ENCODE data around the gene CNTN1. TPM values are rescaled to one million over a fixed set of nuclear protein-coding genes. Genes with fewer than 3 reads are reported as not detected.

Gene CNTN1
- total and polyA plus RNA-seq, 8 donors, result 2.7 to 63.5 (median 45.8) TPM

GRCh38 chr12:40650038-40650704 is 42.1 kb upstream of the CNTN1 start:
- no peak for ATAC-seq
- no peak overlapping the region for H3K27ac ChIP-seq
- H3K9me3 ChIP-seq, result peaks cover 0 to 6% of the 10 kb centered on the region in 2 donors

DNA sequence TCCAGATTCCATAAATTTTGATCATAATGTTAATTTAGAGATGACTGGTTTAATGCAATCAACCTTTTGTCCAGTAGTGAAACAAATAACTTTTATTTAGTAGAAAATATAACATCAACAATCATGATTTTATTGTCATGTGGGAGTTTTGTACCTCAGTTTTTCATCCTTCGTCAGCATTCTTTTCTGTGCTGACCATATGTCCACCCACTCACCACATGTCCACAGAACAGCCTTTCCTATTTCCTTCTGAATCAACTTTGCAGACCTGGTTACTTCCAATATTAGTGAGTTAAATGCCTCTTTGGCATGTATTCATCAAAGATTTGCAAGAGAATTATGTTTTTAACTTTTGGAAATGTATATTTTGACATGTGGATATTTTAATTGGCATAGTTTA is 36.8 kb upstream of the CNTN1 start:
- Histone ChIP-seq H3K9me3 (peaks cover 0 to 6% of the 10 kb centered on the region in 2 donors), H3K36me3 (no peaks in the 10 kb centered on the region), H3K4me3 (no peak overlapping the region), H3K27me3 (no peaks in the 10 kb centered on the region), H3K27ac (no peak overlapping the region), H3K4me1 (no peaks in the 10 kb centered on the region)
- intact Hi-C loops (cut with DNase I), result no loop called here
- DNase-seq, result no peak
- ATAC-seq, result no peak
- TF ChIP-seq, protein P1, sequence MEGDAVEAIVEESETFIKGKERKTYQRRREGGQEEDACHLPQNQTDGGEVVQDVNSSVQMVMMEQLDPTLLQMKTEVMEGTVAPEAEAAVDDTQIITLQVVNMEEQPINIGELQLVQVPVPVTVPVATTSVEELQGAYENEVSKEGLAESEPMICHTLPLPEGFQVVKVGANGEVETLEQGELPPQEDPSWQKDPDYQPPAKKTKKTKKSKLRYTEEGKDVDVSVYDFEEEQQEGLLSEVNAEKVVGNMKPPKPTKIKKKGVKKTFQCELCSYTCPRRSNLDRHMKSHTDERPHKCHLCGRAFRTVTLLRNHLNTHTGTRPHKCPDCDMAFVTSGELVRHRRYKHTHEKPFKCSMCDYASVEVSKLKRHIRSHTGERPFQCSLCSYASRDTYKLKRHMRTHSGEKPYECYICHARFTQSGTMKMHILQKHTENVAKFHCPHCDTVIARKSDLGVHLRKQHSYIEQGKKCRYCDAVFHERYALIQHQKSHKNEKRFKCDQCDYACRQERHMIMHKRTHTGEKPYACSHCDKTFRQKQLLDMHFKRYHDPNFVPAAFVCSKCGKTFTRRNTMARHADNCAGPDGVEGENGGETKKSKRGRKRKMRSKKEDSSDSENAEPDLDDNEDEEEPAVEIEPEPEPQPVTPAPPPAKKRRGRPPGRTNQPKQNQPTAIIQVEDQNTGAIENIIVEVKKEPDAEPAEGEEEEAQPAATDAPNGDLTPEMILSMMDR (IDR thresholded peaks at IDR 0.05), result no peak

More at GRCh38 chr12:40650038-40650704, 42.1 kb upstream of the CNTN1 start:
- DNase-seq, result no peak
- intact Hi-C loops (cut with DNase I), result no loop called here
- Histone ChIP-seq H3K27me3 (no peaks in the 10 kb centered on the region), H3K4me1 (no peaks in the 10 kb centered on the region), H3K36me3 (no peaks in the 10 kb centered on the region), H3K4me3 (no peak overlapping the region)
- TF ChIP-seq, protein P1 (IDR thresholded peaks at IDR 0.05), result no peak

DNA sequence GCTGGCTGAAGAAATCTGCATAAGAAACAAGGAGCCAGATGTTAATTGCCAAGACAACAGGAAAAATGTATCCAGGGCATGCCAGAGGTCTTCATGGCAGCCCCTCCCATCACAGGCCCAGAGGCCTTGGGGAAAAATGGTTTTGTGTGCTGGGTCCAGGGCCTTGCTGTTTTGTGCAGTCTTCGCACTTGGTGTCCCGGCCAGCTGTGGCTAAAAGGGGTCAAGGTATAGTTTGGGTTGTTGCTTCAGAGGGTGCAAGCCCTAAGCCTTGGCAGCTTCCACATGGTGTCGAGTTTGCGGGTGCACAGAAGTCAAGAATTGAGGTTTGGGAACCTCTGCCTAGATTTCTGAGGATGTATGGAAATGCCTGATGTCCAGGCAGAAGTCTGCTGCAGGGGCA is 29.9 kb upstream of the CNTN1 start:
- H3K27me3 ChIP-seq, result no peaks in the 10 kb centered on the region
- H3K4me3 ChIP-seq, result no peak overlapping the region
- no peak for ATAC-seq
- intact Hi-C loops (cut with DNase I), result no loop called here
- H3K36me3 ChIP-seq, result no peaks in the 10 kb centered on the region
- H3K4me1 ChIP-seq, result no peaks in the 10 kb centered on the region
- no peak overlapping the region for H3K27ac ChIP-seq
- peaks cover 0 to 13% of the 10 kb centered on the region in 2 donors for H3K9me3 ChIP-seq
- DNase-seq, result no peak
- TF ChIP-seq, protein P1 (IDR thresholded peaks at IDR 0.05), result no peak

DNA sequence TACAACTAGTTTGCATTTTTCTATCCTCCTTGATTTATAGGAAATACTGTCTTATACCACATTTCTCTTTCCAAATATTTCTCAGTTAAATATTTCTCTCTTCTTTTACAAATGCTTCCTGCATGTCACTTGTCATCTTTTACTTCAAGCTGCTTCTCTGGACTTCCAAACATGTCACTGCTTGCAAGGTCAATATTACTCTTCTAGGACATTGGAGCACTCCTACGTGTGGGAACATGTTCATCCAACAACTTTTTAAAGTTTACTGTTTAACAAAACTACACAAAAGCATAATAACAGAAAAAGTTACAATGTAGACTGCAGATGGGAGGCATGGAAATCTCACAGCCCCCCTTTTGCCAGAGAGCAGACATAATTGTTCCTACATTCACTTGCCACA is 28.5 kb upstream of the CNTN1 start:
- TF ChIP-seq, protein P1 (IDR thresholded peaks at IDR 0.05), result no peak
- ATAC-seq (no peak), DNase-seq (no peak)
- intact Hi-C loops (cut with DNase I), result no loop called here
- Histone ChIP-seq H3K36me3 (no peaks in the 10 kb centered on the region), H3K9me3 (peaks cover 0 to 13% of the 10 kb centered on the region in 2 donors), H3K4me1 (no peaks in the 10 kb centered on the region), H3K4me3 (no peak overlapping the region), H3K27ac (no peak overlapping the region), H3K27me3 (no peaks in the 10 kb centered on the region)

- Histone ChIP-seq H3K4me1 (no peaks in the 10 kb centered on the region), H3K4me3 (no peak overlapping the region), H3K27ac (no peak overlapping the region), H3K27me3 (no peaks in the 10 kb centered on the region), H3K36me3 (no peaks in the 10 kb centered on the region), H3K9me3 (peaks cover 0 to 4% of the 10 kb centered on the region in 2 donors)
- ATAC-seq, result peak; percentile 90
- peak in 2 of 4 donors; percentile 61 to 73 for DNase-seq
- intact Hi-C loops (cut with DNase I), result no loop called here
- TF ChIP-seq, protein P1 (IDR thresholded peaks at IDR 0.05), result no peak
Measured at GRCh38 chr12:40668099-40668529, 24.1 kb upstream of the CNTN1 start.
